HG03460 (cell line): ENCODE measurements around the gene BTRC.
"Not testable (repeated sequence)": the region's sequence is repeated elsewhere in the genome, so short reads cannot be mapped to it uniquely, and the experiment has no call there.

ENCODE experiments used
- ATAC-seq: cut with Tn5 transposase; IDR thresholded peaks from one replicate; pipeline ENCODE4 v1.9.1; 2021; ENCODE audit not compliant: unreplicated experiment

BTRC gene

DNA sequence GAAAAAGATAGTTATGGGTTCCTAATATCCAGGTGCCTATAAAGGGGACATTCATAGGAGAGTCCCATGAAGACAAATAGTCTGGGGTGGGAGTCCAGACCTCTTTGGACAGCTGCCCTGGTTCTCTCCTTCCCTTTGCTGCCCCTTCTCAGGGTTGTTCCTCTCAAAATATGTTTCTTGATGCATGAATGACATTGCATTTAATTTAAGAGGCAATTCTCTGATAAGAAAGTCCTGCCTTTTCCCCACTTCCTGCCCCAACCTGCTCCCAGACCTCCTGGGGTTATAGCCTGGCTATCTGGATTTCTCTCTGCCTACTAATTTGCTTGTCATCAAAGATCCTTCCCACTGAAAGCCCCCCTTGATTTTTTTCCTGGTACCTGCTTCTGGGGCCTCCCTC, 12.5 kb upstream of the BTRC start:
- no peak for ATAC-seq

DNA sequence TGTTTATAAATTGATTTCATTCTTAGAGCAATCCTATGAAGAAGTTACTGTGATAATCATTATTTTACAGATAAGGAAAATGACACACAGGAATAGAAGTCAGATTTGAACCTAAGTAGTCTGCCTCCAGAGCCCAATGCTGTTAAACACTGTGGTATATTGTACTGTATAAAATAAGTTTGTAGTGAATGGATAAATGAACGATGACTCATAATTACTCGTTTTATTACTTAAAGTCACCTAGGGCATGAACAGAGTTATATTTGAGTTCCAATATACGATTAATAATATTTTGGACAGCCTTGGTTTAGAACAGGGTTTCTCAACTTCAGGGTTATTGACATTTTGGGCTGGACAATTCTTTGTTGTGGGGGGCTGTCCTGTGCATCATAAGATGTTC, 7.8 kb upstream of the BTRC start:
- no peak for ATAC-seq

DNA sequence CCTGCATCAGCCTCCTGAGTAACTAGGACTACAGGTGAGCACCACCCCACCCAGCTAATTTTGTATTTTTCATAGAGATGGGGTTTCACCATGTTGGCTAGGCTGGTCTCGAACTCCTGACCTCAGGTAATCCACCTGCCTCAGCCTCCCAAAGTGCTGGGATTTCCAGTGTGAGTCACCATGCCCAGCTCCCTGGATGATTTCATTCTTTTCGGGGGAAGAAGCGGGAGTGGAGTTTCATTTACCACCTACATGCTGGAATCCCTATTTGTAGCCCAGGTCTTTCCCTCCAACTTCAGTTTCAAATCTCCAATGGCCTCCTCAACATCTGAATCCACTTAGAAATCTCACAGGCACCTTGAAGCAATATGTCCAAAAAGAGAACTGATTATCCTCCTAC, 2.9 kb upstream of the BTRC start:
- no peak for ATAC-seq

DNA sequence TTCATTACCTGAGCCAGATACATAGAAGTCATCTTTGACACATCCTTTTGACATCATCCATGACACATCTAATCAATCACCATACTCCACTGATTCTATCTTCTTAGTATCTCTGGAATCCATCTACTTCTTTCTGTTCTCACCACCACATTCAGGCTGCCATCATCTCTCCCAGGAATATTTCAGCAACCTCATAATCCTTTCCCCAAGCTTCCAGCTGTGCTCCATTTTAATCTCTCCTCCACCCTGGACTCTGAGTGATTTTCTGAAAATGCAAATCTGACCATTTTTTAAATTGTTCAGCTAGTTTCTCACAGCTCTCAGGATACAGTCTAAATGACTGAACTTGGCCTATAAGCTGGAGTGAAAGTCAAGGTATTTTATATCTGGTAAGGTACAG, 2.5 kb upstream of the BTRC start:
- ATAC-seq: no peak

DNA sequence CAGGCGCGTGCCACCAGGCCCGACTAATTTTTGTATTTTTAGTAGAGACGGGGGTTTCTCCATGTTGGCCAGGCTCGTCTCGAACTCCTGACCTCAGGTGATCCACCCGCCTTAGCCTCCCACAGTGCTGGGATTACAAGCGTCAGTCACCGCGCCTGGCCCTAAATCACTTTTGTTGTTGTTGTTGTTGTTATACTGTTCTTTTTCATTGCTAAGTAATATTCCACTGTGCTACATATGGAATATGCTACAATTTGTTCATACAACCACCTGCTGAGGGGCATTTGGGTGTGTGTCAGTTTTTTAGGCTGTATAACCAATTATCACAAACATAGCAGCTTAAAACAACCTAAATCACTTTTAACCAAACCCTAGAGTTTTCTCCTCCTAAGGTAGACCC, 1.1 kb upstream of the BTRC start:
- not testable (repeated sequence) for ATAC-seq

DNA sequence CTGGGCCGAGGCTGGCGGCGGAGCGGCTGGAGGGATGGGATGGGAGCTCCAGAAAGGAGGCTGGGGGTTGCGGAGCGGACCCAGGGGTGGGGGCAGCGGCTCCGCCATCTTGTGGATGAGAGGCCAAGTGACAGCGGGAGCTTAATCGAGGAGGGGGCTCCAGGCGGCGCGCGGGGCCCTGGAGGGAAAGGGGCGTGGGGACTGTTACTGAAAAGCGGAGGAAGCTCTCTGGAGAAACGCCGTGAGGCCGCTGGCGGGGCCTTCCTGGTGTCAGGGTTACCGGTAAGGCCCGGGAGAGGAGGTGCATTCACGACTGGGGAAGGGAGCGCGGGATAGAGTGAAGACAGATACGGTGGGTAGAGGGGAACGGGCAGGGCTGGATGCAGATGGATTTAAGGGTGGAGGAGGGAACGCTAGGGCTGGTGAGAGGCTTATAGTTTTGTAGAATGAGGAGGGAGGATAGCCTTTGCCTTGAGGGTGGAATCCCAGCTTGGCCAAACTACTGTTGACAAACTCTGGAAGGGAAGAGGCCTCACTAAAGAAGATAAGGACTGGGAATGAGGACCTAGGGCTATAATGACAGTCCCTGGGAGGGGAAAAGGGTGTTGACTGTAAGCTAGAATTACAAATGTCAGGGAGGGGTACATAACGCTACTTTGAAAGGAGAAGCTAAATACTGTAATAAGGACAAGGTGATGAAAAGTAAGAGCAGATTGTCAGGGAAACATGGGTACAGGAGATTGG, 535 bp downstream of the BTRC start:
- ATAC-seq: peak; percentile 25

DNA sequence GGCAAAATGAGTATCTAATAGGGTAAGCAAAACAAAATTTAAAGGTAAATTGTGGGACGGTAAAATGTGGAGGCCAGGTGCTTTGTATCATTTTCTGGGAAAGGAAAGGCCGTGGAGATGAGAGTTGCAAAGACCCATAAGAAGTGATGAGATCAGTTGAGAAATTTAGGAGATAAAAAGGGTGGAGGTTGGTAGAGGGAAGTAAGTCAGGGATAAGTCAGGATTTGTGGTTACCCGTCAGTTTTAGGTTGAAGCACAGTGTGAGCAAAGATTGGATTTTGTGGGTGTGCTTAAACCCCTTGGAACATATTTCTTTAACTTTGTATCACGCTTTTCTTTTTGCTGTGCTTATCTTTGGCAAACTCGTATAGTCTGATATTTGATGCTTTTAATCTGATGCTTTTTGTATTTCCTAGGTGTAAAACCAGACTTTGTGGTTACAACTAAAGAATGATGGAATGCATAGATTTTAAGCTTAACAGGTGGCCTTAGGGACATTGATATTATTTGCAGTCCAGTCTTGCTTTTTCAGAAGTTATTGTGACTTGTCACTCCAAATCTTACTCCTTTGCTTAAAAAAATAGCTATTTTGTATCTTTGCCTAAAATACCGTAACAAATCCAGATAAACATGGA, 1.2 kb downstream of the BTRC start:
- no peak for ATAC-seq

DNA sequence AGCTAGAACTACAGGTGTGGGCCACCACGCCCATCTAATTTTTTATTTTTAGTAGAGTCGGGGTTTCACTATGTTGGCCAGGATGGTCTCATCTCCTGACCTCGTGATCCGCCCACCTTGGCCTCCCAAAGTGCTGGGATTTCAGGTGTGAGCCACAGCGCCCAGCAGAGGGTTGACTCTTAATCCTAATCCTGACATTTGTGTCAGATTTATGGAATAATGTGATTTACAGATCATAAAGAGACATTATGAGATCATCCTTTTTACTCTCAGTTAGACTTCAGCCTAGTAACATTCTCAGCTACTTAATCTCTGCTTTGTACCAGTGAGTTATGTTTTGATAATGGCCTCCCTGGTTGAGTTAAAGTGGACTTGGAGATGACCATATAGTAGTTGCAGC, 2.2 kb downstream of the BTRC start:
- ATAC-seq: no peak

DNA sequence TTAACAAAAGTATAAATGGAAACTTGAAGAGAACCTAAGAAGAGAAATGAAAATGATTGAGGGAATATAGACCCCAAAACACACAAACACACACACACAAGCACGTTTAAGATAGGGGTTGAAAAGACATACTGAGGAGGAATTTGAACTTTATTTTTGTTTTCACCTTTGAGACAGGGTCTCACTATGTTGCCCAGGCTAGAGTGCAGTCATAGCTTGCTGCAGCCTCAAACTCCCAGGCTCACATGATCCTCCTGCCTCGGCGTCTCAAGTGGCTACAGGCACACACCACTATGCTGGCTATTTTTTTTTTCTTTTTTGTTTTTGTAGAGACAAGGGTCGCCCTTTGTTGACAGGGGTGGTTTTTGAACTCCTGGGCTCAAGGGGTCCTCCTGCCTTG, 4.0 kb downstream of the BTRC start:
- no peak for ATAC-seq

DNA sequence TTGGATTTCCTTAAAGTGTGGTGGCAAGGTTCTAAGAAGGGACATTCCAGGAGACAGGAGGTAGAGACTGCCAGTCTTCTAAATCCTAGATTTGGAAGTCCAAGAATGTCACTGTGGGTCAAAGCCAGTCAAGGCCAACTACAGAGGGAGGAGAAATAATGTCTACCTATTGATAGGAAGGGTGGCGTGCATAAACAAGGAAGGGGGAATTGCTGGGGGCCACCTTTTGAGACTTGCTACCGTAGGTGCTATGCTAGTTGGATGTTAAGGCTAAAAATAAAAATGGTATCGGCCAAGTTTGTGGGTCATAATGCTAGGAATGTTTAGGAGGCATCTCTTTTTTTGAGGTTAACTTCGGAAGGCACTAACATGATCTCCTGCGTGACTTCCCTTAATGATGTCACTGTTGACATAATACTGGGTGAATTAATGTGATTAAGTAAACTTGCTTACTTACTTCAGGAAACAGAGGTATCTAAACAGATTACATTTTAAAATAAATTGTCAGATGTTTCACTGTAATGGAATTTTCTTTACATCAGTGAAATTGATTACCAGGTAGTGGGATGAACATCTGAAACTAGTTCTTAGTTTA, 4.8 kb downstream of the BTRC start:
- ATAC-seq: no peak

DNA sequence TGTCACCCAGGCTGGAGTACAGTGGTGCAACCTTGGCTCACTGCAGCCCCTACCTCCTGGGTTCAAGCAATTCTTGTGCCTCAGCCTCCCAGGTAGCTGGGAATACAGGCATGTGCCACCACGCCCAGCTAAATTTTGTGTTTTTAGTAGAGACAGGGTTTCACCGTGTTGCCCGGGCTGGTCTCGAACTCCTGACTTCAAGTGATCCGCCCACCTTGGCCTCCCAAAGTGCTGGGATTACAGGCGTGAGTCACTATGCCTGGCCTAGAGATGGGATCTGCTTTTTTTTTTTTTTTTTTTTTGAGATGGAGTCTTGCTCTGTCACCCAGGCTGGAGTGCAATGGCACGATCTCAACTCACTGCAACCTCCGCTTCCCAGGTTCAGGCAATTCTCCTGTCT, 6.1 kb downstream of the BTRC start:
- ATAC-seq: not testable (repeated sequence)

DNA sequence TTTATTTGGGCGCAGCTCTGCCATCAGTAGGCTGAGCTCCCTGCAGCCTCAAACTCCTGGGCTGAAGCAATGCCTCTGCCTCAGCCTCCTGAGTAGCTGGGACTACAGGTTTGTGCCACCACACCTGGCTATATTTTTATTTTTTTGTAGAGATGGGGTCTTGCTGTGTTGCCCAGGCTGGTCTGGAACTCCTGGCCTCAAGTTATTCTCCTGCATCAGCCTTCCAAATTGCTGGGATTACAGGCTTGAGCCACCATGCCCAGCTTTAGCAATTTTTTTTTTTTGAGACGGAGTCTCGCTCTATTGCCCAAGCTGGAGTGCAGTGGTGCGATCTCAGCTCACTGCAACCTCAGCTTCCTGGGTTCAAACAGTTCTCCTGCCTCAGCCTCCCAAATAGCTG, 6.9 kb downstream of the BTRC start:
- not testable (repeated sequence) for ATAC-seq

DNA sequence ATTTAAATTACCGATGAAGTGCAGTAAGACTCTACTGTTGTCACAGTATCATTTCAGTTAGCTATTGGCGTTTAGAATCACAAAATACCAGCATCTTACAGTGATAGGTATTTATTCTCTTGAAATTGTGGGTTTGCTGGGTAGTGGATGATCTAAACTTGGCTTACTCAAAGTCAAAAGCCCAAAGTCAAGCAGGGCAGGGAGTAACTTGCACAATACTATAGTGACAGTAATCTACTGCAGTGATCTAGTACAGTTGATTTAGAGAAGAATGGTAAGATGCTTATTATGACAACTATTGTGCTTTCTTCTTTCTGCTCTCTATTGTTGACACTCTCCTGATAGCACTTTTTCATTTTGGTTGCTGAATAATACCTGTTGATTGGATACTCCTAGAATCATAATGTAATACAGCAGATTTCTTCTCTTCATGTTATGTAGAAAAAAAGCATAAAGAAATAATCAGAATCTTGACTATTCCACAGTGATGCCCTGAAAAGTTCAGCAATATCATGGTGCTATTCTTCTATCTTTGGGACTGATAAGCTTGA, 10.0 kb downstream of the BTRC start:
- ATAC-seq: no peak

DNA sequence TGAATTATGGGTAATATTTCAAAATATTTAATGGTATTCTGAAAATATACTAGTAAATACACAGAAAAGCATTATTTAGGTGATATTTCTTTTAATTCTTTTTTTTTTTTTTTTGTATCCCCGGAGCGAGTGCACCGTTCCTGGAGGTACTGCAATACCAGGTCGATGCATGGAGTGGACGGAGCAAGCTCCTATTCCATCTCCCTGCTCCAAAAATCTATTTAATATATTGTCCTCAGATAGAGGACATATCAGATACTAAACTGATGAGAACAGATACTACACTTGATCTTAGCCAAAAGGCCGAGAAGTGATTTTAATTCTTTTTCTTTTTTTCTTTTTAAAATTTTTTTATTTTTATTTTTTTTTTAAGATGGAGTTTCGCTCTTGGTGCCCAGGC, 10.8 kb downstream of the BTRC start:
- ATAC-seq: no peak

DNA sequence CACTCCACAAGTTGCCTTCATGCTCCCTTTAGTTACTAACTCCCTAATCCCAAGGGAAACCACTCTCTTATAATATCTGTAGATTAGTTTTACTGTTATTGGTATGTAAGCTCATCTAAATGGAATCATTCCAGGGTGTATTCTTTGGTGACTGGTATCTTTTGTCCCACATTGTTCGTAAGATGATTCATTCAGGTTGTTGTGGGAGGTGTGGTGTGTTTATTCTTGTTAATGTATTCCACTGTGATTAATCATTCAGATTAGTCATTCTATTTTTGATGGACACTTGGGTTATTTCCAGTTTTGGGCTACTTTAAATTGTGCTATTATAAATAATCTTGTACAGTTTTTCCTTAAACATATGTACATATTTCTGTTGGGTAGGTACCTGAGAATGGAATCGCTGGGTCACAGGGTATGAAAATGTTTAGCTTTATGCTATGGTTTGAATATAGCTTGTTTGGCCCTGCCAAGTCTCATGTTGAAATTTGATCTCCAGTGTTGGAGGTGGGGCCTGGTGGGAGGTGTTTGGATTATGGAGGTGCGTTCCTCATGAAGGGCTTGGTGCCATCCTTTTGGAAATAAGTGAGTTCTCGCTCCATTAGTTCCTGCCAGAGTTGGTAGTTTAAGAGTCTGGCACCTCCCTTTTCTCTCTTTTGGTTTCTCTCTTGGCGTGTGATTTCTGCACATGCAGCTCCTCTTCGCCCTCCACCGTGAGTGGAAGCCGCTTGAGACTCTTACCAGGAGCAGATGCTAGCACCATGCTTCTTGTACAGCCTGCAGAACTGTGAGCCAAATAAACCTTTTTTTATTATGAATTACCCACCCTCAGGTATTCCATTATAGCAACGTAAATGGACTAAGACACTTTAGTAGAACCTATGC, 13.8 kb downstream of the BTRC start:
- no peak for ATAC-seq

DNA sequence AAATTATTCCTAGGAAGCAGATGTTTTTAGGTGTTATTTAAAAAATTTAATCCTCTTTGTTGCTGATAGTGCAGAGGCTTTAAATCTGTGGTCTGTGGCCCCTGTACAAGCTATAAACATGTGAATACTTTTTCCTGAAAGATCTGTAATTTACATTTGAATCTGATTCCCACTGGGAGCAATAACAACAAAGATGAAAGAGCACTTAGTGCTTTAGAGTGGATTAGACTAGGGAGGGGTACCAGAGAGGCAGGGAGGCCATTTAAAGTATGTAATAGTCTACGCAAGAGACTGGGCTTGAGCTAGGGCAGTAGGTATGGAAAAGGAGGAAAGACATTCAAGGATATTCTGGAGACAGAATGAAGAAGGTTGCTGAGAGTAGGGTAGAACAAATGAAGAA, 19.1 kb downstream of the BTRC start:
- no peak for ATAC-seq

DNA sequence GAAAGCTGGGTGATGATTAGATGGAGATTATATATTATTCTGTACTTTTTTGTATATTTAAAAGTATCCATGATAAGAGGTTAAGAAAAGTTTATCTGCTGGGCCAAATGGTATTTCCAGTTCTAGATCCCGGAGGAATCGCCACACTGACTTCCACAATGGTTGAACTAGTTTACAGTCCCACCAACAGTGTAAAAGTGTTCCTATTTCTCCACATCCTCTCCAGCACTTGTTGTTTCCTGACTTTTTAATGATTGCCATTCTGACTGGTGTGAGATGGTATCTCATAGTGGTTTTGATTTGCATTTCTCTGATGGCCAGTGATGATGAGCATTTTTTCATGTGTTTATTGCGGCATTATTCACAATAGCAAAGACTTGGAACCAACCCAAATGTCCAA, 20.0 kb downstream of the BTRC start:
- ATAC-seq: not testable (repeated sequence)

DNA sequence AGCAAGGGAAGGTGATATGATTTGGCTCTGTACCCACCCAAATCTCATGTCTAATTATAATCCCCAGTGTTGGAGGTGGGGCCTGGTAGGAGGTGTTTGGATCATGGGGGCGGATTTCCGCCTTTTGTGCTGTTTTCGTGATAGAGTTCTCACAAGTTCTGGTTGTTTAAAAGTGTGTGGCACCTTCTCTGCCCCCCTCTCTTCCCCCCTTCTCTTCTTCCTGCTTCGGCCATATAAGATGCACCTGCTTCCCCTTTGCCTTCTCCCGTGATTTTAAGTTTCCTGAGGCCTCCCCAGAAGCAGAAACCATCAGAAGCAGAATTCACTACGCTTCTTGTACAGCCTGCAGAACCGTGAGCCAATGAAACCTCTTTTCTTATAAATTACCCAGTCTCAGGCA, 21.1 kb downstream of the BTRC start:
- ATAC-seq: no peak

DNA sequence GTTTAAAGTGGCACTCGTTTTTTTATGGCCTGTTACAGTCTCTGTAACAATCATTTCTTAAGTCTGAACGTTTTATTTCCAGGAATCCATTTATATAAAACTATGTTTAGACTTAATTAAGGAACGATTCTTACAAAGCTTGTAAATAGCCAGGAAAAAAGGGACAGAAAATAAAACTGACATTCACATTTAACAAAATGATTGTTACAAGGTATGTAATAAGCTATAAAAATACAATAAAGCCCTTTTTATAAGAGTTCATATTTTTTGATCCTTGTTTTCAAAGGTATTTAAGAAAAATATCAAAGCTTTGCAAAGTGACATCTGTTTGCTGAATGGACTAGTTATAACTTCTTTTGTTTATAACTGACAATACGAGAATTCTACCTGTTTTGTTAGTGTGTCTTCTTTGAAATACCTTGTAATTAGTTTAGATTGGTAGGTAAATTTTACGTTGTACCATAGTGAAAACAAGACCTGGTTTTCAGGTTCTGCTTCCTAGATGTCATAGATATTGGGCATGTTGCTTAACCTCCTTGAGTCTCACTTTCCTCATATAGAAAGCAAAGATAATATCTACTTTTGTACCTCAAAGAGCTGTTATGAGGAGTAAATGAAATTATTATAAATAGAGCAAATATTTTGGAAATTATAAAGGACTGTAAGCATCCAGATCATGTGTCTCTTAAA, 25.8 kb downstream of the BTRC start:
- no peak for ATAC-seq

DNA sequence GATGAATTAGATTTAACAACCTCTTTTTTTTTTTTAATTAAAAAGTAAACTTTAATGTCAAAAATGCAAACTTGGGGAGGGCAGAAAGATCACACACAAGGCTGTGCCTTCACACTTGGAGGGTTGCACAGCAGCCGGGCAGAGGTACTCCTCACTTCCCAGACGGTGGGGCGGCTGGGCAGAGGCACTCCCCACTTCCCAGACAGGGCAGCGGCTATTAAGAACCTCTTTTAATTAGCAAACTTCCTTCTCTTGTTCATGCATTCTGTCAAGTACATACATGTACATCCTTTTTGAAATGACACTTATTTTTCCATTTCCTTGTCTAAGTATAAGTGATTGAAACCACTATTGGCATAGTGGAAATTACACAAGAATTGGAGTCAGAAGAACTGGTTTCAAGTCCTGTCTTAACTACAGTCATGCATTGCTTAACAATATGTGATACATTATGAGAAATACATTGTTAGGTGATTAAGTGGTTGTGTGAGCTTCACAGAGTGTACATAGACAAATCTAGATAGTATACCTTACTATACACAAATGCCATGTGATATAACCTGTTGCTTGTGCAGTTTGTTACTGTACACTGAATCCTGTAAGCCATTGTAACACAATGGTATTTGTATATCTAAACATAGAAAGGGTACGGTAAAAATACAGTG, 26.5 kb downstream of the BTRC start:
- no peak for ATAC-seq
